ENCODE data around the gene ZNF746. TPM values are rescaled to one million over a fixed set of nuclear protein-coding genes. Genes with fewer than 3 reads are reported as not detected.
A peak's percentile ranks its signal among the peaks of the same experiment; 100 is the strongest.

Gene ZNF746
- total RNA-seq, 2 donors from 2014 or later, result 20.1 to 22.3 TPM

- Mint-ChIP-seq H3K4me1 (peaks cover 7% of the 10 kb centered on the region), H3K4me3 (no peak overlapping the region), H3K9me3 (peaks cover 27% of the 10 kb centered on the region), H3K27me3 (ENCODE audit: insufficient read depth) (no peaks in the 10 kb centered on the region), H3K36me3 (ENCODE audit: low read depth) (peaks cover 75% of the 10 kb centered on the region), H3K27ac (no peak overlapping the region)
- no peak for TF ChIP-seq CTCF (conservative IDR thresholded peaks at IDR 0.05)
- Histone ChIP-seq H3K4me1 (ENCODE audit: control insufficient read depth, insufficient read depth, low read length) (no peaks in the 10 kb centered on the region), H3K4me3 (ENCODE audit: low read length) (peak overlapping the region; percentile 44), H3K9me3 (ENCODE audit: control insufficient read depth, low read length) (peaks cover 32% of the 10 kb centered on the region), H3K27me3 (ENCODE audit: control insufficient read depth, insufficient read depth, low read length, poor library complexity, severe bottlenecking) (no peaks in the 10 kb centered on the region), H3K9ac (ENCODE audit: extremely low read depth, low read length, poor library complexity, severe bottlenecking) (no peak overlapping the region), H3K36me3 (ENCODE audit: control insufficient read depth, insufficient read depth, low read length) (peaks cover 72% of the 10 kb centered on the region), H3K27ac (ENCODE audit: low read depth, low read length) (no peak overlapping the region)
- WGBS, 2 experiments (ENCODE audit: insufficient coverage in 1 of 2, insufficient read length in 1 of 2), result 95 to 100% methylated on average over 1 of the region's 1 CpG
- DNase-seq, result no peak
These were observed 18.9 kb downstream of the ZNF746 start for GRCh38 chr7:149478754-149479153.

- H3K27ac ChIP-seq (ENCODE audit: low read depth, low read length), result no peak overlapping the region
- H3K4me1 ChIP-seq (ENCODE audit: control insufficient read depth, insufficient read depth, low read length), result no peaks in the 10 kb centered on the region
- Mint-ChIP-seq H3K27me3 (ENCODE audit: insufficient read depth) (no peaks in the 10 kb centered on the region), H3K9me3 (peaks cover 27% of the 10 kb centered on the region), H3K4me3 (no peak overlapping the region), H3K4me1 (peaks cover 7% of the 10 kb centered on the region), H3K36me3 (ENCODE audit: low read depth) (peaks cover 82% of the 10 kb centered on the region), H3K27ac (peak overlapping the region; percentile 89)
- no peak for TF ChIP-seq CTCF (conservative IDR thresholded peaks at IDR 0.05)
- peak; percentile 74 for DNase-seq
- peaks cover 32% of the 10 kb centered on the region for H3K9me3 ChIP-seq (ENCODE audit: control insufficient read depth, low read length)
- 90 to 92% methylated on average over 6 to 18 of the region's 18 CpGs for WGBS, 2 experiments (ENCODE audit: insufficient coverage in 1 of 2, insufficient read length in 1 of 2)
- H3K9ac ChIP-seq (ENCODE audit: extremely low read depth, low read length, poor library complexity, severe bottlenecking), result no peak overlapping the region
- H3K36me3 ChIP-seq (ENCODE audit: control insufficient read depth, insufficient read depth, low read length), result peaks cover 76% of the 10 kb centered on the region
- H3K27me3 ChIP-seq (ENCODE audit: control insufficient read depth, insufficient read depth, low read length, poor library complexity, severe bottlenecking), result no peaks in the 10 kb centered on the region
- H3K4me3 ChIP-seq (ENCODE audit: low read length), result no peak overlapping the region
These were observed 19.8 kb downstream of the ZNF746 start for GRCh38 chr7:149477494-149478443.

GRCh38 chr7:149476791-149477190 is 20.8 kb downstream of the ZNF746 start:
- Mint-ChIP-seq H3K4me1 (peaks cover 7% of the 10 kb centered on the region), H3K36me3 (ENCODE audit: low read depth) (peaks cover 89% of the 10 kb centered on the region), H3K27ac (no peak overlapping the region), H3K27me3 (ENCODE audit: insufficient read depth) (no peaks in the 10 kb centered on the region), H3K9me3 (peaks cover 27% of the 10 kb centered on the region), H3K4me3 (no peak overlapping the region)
- no peaks in the 10 kb centered on the region for H3K4me1 ChIP-seq (ENCODE audit: control insufficient read depth, insufficient read depth, low read length)
- TF ChIP-seq CTCF (conservative IDR thresholded peaks at IDR 0.05), result no peak
- DNase-seq, result no peak
- H3K27me3 ChIP-seq (ENCODE audit: control insufficient read depth, insufficient read depth, low read length, poor library complexity, severe bottlenecking), result no peaks in the 10 kb centered on the region
- peaks cover 75% of the 10 kb centered on the region for H3K36me3 ChIP-seq (ENCODE audit: control insufficient read depth, insufficient read depth, low read length)
- H3K9me3 ChIP-seq (ENCODE audit: control insufficient read depth, low read length), result peaks cover 32% of the 10 kb centered on the region
- 86 to 93% methylated on average over 5 to 12 of the region's 12 CpGs for WGBS, 2 experiments (ENCODE audit: insufficient coverage in 1 of 2, insufficient read length in 1 of 2)
- H3K9ac ChIP-seq (ENCODE audit: extremely low read depth, low read length, poor library complexity, severe bottlenecking), result no peak overlapping the region
- H3K4me3 ChIP-seq (ENCODE audit: low read length), result no peak overlapping the region
- H3K27ac ChIP-seq (ENCODE audit: low read depth, low read length), result no peak overlapping the region

Measured in endodermal cell (in vitro differentiated cells).